Measurements from ENCODE around the gene TXNRD3. TPM values are rescaled to one million over a fixed set of nuclear protein-coding genes. Genes with fewer than 3 reads are reported as not detected.
A peak's percentile ranks its signal among the peaks of the same experiment; 100 is the strongest.

Gene TXNRD3
- polyA plus RNA-seq, 1 donor (not counting 4 experiments of a cell fraction or from before 2014, with no cell fraction given): 9.7 TPM

DNA sequence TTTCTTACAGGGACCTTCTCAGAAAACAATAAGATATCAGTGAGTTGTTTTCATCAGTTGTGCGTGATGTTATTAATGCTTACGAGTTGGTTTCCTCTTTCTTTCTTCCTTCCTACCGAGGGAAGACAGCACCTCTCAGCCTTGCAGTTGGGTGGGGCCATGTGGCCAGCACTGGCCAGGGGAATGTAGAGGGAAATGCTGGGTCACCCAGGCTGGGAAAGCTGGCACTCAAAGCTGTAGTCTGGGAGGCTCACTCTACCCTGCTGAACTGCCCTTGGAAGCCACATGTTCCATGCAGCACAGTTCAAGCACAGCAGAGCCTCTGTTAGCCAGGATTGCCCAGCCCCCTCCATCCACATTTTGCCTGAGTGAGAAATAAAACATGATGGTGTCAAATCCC lies 39.0 kb upstream of the TXNRD3 start:
- no peaks in the 10 kb centered on the region for H3K9me3 ChIP-seq (ENCODE audit: control insufficient read depth, low read depth, low read length)
- dilution Hi-C loops (cut with MboI; ENCODE audit: extremely low pct_ligation_motif_present, low sequenced_read_pairs): no loop called here
- no peaks in the 10 kb centered on the region for H3K36me3 ChIP-seq (ENCODE audit: control insufficient read depth in 2 of 2, extremely low read depth in 1 of 2, insufficient read depth in 2 of 2, low read length in 2 of 2)
- no peak overlapping the region for H3K27ac ChIP-seq (ENCODE audit: control insufficient read depth, insufficient read depth, low read length)
- no peaks in the 10 kb centered on the region for H3K79me2 ChIP-seq (ENCODE audit: control insufficient read depth, insufficient read depth, low read length)
- no peak overlapping the region for H3K9ac ChIP-seq (ENCODE audit: control insufficient read depth, extremely low read depth, insufficient read depth, low read length)
- FAIRE-seq: no peak
- H4K20me1 ChIP-seq (ENCODE audit: control insufficient read depth, extremely low read depth, insufficient read depth, low read length): no peaks in the 10 kb centered on the region
- no peak overlapping the region for H3K4me3 ChIP-seq (ENCODE audit: control insufficient read depth in 2 of 3, extremely low read depth in 1 of 3, insufficient read depth in 2 of 3, low read depth in 1 of 3, low read length in 3 of 3)
- peaks cover 9% of the 10 kb centered on the region for H3K27me3 ChIP-seq (ENCODE audit: control insufficient read depth, extremely low read depth, insufficient read depth, low read length)
- H3K4me1 ChIP-seq (ENCODE audit: control insufficient read depth, extremely low read depth, insufficient read depth, low read length): no peaks in the 10 kb centered on the region
- TF ChIP-seq, protein P1, sequence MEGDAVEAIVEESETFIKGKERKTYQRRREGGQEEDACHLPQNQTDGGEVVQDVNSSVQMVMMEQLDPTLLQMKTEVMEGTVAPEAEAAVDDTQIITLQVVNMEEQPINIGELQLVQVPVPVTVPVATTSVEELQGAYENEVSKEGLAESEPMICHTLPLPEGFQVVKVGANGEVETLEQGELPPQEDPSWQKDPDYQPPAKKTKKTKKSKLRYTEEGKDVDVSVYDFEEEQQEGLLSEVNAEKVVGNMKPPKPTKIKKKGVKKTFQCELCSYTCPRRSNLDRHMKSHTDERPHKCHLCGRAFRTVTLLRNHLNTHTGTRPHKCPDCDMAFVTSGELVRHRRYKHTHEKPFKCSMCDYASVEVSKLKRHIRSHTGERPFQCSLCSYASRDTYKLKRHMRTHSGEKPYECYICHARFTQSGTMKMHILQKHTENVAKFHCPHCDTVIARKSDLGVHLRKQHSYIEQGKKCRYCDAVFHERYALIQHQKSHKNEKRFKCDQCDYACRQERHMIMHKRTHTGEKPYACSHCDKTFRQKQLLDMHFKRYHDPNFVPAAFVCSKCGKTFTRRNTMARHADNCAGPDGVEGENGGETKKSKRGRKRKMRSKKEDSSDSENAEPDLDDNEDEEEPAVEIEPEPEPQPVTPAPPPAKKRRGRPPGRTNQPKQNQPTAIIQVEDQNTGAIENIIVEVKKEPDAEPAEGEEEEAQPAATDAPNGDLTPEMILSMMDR (optimal IDR thresholded peaks at IDR 0.05 in 1 of 3, IDR thresholded peaks at IDR 0.05 in 1 of 3, conservative IDR thresholded peaks at IDR 0.05 in 1 of 3; ENCODE audit: extremely low read depth in 1 of 3, insufficient read depth in 2 of 3, low read length in 3 of 3): no peak
- no peak for TF ChIP-seq EZH2 (IDR thresholded peaks at IDR 0.05; ENCODE audit: low read length)
- no peak overlapping the region for H2AFZ ChIP-seq (ENCODE audit: control insufficient read depth, low read length)
- DNase-seq (ENCODE audit: low read depth, low spot score): no peak
- no peaks in the 10 kb centered on the region for H3K9me1 ChIP-seq (ENCODE audit: control insufficient read depth, extremely low read depth, insufficient read depth, low read length)
- H3K4me2 ChIP-seq (ENCODE audit: control insufficient read depth, extremely low read depth, insufficient read depth, low read depth, low read length): no peak overlapping the region

DNA sequence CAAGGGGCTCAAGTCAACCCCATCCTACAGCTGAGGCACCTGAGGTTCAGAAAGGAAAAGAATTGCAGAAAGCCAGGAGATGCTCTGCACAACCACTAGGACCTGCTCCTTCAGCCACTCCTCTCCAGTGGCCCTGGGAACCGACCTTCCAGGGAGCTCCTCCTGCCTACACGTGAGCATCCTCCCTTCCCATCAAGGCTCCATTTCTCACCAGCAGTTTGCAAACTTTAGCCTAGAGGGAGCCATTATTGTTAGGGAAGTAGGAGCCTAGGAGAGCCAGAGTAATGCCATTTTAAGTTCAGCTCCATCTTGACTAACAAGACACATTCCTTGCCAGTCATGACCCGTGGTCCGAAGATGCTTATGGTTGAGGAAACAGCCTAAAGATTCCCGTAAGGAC lies 37.9 kb upstream of the TXNRD3 start:
- peaks cover 9% of the 10 kb centered on the region for H3K27me3 ChIP-seq (ENCODE audit: control insufficient read depth, extremely low read depth, insufficient read depth, low read length)
- no peak overlapping the region for H2AFZ ChIP-seq (ENCODE audit: control insufficient read depth, low read length)
- H3K9ac ChIP-seq (ENCODE audit: control insufficient read depth, extremely low read depth, insufficient read depth, low read length): no peak overlapping the region
- H3K9me3 ChIP-seq (ENCODE audit: control insufficient read depth, low read depth, low read length): no peaks in the 10 kb centered on the region
- no peaks in the 10 kb centered on the region for H3K36me3 ChIP-seq (ENCODE audit: control insufficient read depth in 2 of 2, extremely low read depth in 1 of 2, insufficient read depth in 2 of 2, low read length in 2 of 2)
- H3K9me1 ChIP-seq (ENCODE audit: control insufficient read depth, extremely low read depth, insufficient read depth, low read length): no peaks in the 10 kb centered on the region
- no peaks in the 10 kb centered on the region for H3K79me2 ChIP-seq (ENCODE audit: control insufficient read depth, insufficient read depth, low read length)
- H4K20me1 ChIP-seq (ENCODE audit: control insufficient read depth, extremely low read depth, insufficient read depth, low read length): no peaks in the 10 kb centered on the region
- H3K27ac ChIP-seq (ENCODE audit: control insufficient read depth, insufficient read depth, low read length): no peak overlapping the region
- FAIRE-seq (no peak), DNase-seq (ENCODE audit: low read depth, low spot score) (no peak)
- no peaks in the 10 kb centered on the region for H3K4me1 ChIP-seq (ENCODE audit: control insufficient read depth, extremely low read depth, insufficient read depth, low read length)
- H3K4me2 ChIP-seq (ENCODE audit: control insufficient read depth, extremely low read depth, insufficient read depth, low read depth, low read length): no peak overlapping the region
- H3K4me3 ChIP-seq (ENCODE audit: control insufficient read depth in 2 of 3, extremely low read depth in 1 of 3, insufficient read depth in 2 of 3, low read depth in 1 of 3, low read length in 3 of 3): no peak overlapping the region
- dilution Hi-C loops (cut with MboI; ENCODE audit: extremely low pct_ligation_motif_present, low sequenced_read_pairs): no loop called here
- TF ChIP-seq, protein P1 (optimal IDR thresholded peaks at IDR 0.05 in 1 of 3, IDR thresholded peaks at IDR 0.05 in 1 of 3, conservative IDR thresholded peaks at IDR 0.05 in 1 of 3; ENCODE audit: extremely low read depth in 1 of 3, insufficient read depth in 2 of 3, low read length in 3 of 3): peak in 1 of 3 experiments; percentile 42
- no peak for TF ChIP-seq EZH2 (IDR thresholded peaks at IDR 0.05; ENCODE audit: low read length)

All from keratinocyte (primary cell).